Pancreas (tissue), 10 donors: ENCODE results near the gene CD3D. TPM values are rescaled to one million over a fixed set of nuclear protein-coding genes. Genes with fewer than 3 reads are reported as not detected.
A peak's percentile ranks its signal among the peaks of the same experiment; 100 is the strongest.

Experiments
- ATAC-seq, 4 donors: fragments of 200-7000 bp; cut with Tn5 transposase; one replicate each; pipeline versions ENCODE4 v1.8.0 to v1.9.1; 2020; ENCODE audit warnings: mild to moderate bottlenecking in 4 of 4, moderate library complexity in 4 of 4
- DNase-seq, 6 donors: peaks; one replicate each; pipeline ENCODE4 v3.0.0-alpha.2; 2020
- FAIRE-seq: peaks from 2 replicates; lab custom pipeline; 2012; peaks lifted over from hg19 to GRCh38; lab: Jason Lieb, UNC
- H3K27ac ChIP-seq, 4 donors: fragments of 200-600 bp; sonication (generic); 1 replicate in 3 of 4; 2 replicates in 1 of 4; pipeline versions ENCODE4 v1.5.0 to v1.8.0; 2020
- H3K27me3 ChIP-seq, 4 donors: fragments of 200-600 bp; one replicate each; pipeline ENCODE4 v1.8.0; 2021
- H3K36me3 ChIP-seq, 3 donors: fragments of 200-600 bp; sonication (generic) in 1 of 3; one replicate each; pipeline versions ENCODE4 v1.5.0 to v1.8.0; 2020 to 2021
- H3K4me1 ChIP-seq, 3 donors: fragments of 200-600 bp; one replicate each; pipeline ENCODE4 v1.8.0; 2021
- H3K4me3 ChIP-seq, 4 donors: fragments of 200-600 bp; sonication (generic) in 2 of 4; one replicate each; pipeline versions ENCODE4 v1.5.0 to v1.8.0; 2020 to 2021
- H3K9me3 ChIP-seq, 4 donors: fragments of 200-600 bp; one replicate each; pipeline ENCODE4 v1.8.0; 2021
- WGBS, 2 donors: extraction: QIAGEN DNeasy Blood & Tissue Kit; methylation state at CpG; one replicate each; pipeline ENCODE4 v1.1.7; 2013; 5-methylcytosine and 5-hydroxymethylcytosine counted together
- intact Hi-C, 3 donors: fragments of 100-400 bp; cut with DNase I; formaldehyde crosslinking; loops; one replicate each; pipeline versions ENCODE4 v1.11.1 to v1.14.2; 2022
- polyA plus RNA-seq, 2 donors: library from polyadenylated mRNA; stranded (reverse); fragments of 200-250 nt; gene quantifications; one replicate each; pipeline ENCODE4 v1.2.3, GENCODE V29; 2013
- total RNA-seq, 6 donors: library from RNA; stranded (reverse); fragmentation: NEBNext Ultra II Directional in 4 of 6; extraction: Animal tissue kit (Norgen Biotek cat#: 25700) in 4 of 6; gene quantifications; one replicate each; pipeline versions ENCODE4 v1.2.1 to v1.2.4, GENCODE V29; 2021 to 2023
- TF ChIP-seq, protein P1 (sequence below), 4 donors: fragments of 200-600 bp; sonication (generic) in 3 of 4; IDR thresholded peaks; one replicate each; pipeline versions ENCODE4 v1.5.0 to v1.8.0; 2021; ENCODE audit warnings: antibody characterized with exemption in 4 of 4
- donor health status: healthy with polysubstance abuse.
- donor health status: DM: no; HTN: no; CAD: no; lungs with moderate emphysema.
- donor health status: DM: no; HTN: no; CAD: no.
- donor health status: control.
- donor health status: control.
- donor health status: Bipolar disorder and iron deficiency.
- donor health status: DM: yes; HTN: yes; CAD: no.
- donor health status: DM: no; HTN: no; CAD: no.
- donor health status: DM: no; HTN: no; CAD: no.
- donor health status: DM: yes; HTN: yes; CAD: no.

The CD3D gene
- total and polyA plus RNA-seq, 8 donors: 0.14 to 2.4 (median 0.74) TPM

DNA sequence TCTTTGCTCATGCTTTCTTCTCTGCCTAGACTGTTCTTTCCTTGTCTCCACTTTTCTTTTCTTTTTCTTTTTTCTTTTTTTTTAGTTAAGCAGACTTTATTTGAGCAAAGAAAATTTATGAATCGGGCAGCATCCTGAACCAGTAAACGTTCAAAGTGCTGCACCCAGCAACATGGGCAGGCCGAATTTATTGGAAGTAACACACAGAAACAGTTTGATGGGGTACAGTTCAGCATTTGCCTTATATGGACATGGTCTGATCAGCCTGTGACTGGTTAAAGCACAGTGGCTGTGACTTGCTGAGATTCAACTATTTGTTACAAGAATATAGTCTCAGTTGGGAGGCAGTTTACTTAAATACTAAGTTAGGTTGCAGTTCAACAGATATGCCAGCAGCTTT lies 22.0 kb downstream of the CD3D start:
- Histone ChIP-seq H3K4me1 (peaks cover 3 to 17% (median 4%) of the 10 kb centered on the region in 3 donors), H3K9me3 (no peaks in the 10 kb centered on the region), H3K27ac (no peak overlapping the region), H3K36me3 (no peaks in the 10 kb centered on the region), H3K4me3 (no peak overlapping the region), H3K27me3 (no peaks in the 10 kb centered on the region)
- DNase-seq (no peak), FAIRE-seq (no peak), ATAC-seq (no peak)
- 95 to 96% methylated on average over 3 of the region's 3 CpGs for WGBS, 2 donors
- TF ChIP-seq, protein P1, sequence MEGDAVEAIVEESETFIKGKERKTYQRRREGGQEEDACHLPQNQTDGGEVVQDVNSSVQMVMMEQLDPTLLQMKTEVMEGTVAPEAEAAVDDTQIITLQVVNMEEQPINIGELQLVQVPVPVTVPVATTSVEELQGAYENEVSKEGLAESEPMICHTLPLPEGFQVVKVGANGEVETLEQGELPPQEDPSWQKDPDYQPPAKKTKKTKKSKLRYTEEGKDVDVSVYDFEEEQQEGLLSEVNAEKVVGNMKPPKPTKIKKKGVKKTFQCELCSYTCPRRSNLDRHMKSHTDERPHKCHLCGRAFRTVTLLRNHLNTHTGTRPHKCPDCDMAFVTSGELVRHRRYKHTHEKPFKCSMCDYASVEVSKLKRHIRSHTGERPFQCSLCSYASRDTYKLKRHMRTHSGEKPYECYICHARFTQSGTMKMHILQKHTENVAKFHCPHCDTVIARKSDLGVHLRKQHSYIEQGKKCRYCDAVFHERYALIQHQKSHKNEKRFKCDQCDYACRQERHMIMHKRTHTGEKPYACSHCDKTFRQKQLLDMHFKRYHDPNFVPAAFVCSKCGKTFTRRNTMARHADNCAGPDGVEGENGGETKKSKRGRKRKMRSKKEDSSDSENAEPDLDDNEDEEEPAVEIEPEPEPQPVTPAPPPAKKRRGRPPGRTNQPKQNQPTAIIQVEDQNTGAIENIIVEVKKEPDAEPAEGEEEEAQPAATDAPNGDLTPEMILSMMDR (IDR thresholded peaks at IDR 0.05): no peak
- intact Hi-C loops: no loop called here

DNA sequence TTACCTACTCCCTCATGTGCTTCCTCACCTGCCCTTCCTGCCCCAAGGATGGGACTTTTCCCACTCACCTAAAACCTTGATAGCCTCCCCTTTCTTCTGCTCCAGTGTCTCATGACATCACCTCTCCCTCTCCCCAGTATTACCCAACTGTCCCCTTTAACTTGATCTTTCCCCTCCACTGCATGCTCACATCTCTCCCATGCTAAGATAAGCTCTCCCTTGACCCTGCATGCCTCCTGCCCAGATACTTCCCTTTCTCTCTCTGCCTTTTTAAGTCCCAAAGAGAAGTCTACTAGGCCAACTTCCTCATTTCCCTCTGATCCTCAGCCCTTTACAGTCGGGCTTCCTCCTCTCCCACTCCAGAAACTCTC lies 23.2 kb downstream of the CD3D start:
- peak in 1 of 4 donors; percentile 35 for ATAC-seq

DNA sequence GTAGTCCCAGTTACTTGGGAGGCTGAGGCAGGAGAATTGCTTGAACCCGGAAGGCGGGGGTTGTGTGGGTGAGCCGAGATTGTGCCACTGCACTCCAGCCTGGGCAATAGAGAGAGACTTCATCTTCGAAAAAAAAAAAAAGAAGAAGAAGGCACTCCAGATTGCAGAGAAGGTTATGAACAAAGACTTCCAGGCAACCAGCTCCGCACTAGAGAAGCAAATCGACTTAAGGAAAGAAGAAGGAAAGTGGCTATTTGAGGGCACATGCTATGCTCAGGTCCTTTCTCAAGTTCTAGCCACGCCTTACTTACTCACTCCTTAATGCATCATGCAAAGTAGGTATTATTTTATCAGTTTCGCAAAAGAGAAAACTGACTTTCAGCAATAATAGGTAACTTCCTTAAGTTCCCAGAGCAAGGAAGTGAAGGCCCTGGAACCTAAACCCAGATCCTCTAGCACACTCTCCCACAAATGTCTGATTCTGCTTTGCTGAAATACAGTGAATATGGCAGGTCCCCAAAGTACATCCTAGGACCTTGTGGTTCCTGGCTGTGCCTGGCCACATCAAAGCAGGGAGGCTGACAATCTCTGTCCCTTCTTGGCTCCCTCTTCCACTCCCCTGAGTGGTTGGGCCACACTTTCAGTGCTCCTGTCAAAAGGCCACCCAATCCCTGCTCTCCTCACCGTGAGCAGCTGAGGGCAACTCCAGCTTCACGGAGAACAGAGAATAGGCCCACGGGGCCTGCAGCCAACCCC lies 23.7 kb downstream of the CD3D start:
- no peak for ATAC-seq
- H3K36me3 ChIP-seq: no peaks in the 10 kb centered on the region
- H3K9me3 ChIP-seq: no peaks in the 10 kb centered on the region
- 90 to 91% methylated on average over 11 of the region's 11 CpGs for WGBS, 2 donors
- FAIRE-seq: no peak
- peaks cover 4 to 20% (median 7%) of the 10 kb centered on the region in 3 donors for H3K4me1 ChIP-seq
- no peak overlapping the region for H3K27ac ChIP-seq
- no peak overlapping the region for H3K4me3 ChIP-seq
- DNase-seq: no peak
- TF ChIP-seq, protein P1 (IDR thresholded peaks at IDR 0.05): no peak
- no peaks in the 10 kb centered on the region for H3K27me3 ChIP-seq
- intact Hi-C loops: no loop called here

More for the DNA sequence above, 23.2 kb downstream of the CD3D start:
- 76 to 80% methylated on average over 1 of the region's 1 CpG for WGBS, 2 donors
- intact Hi-C loops: no loop called here
- no peak for DNase-seq
- H3K36me3 ChIP-seq: no peaks in the 10 kb centered on the region
- H3K27me3 ChIP-seq: no peaks in the 10 kb centered on the region
- peaks cover 4 to 20% (median 7%) of the 10 kb centered on the region in 3 donors for H3K4me1 ChIP-seq
- no peak overlapping the region for H3K27ac ChIP-seq
- FAIRE-seq: no peak
- TF ChIP-seq, protein P1 (IDR thresholded peaks at IDR 0.05): no peak
- H3K4me3 ChIP-seq: no peak overlapping the region
- H3K9me3 ChIP-seq: no peaks in the 10 kb centered on the region

DNA sequence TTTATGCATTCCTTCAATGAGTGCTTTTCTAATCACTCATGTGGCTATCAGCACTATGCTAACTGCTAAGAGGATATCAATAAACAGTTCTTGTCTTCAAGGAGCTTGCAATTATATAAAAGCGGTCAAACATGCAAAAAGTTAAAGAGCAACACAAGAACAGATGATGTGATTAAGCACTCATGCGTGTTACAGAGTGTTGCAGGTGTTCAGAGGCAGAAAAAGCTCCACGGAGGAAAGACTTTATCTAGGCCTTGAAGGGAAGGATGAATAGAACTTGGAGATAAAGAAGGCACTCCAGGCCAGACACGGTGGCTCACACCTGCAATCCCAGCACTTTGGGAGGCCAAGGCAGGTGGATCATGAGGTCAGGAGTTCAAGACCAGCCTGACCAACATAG lies 24.4 kb downstream of the CD3D start:
- no peak overlapping the region for H3K27ac ChIP-seq

More for the DNA sequence above, 24.4 kb downstream of the CD3D start:
- Histone ChIP-seq H3K9me3 (no peaks in the 10 kb centered on the region), H3K4me1 (peaks cover 4 to 20% (median 7%) of the 10 kb centered on the region in 3 donors), H3K4me3 (no peak overlapping the region), H3K27me3 (no peaks in the 10 kb centered on the region), H3K36me3 (no peaks in the 10 kb centered on the region)
- 52 to 54% methylated on average over 4 of the region's 4 CpGs for WGBS, 2 donors
- intact Hi-C loops: no loop called here
- FAIRE-seq (no peak), ATAC-seq (no peak), DNase-seq (no peak)
- TF ChIP-seq, protein P1 (IDR thresholded peaks at IDR 0.05): no peak
